ENCODE data around the gene PGM5.

- TF ChIP-seq POLR2AphosphoS5 (IDR thresholded peaks at IDR 0.05; ENCODE audit: low read depth, low read length), result no peak
- no peak for TF ChIP-seq REST (IDR thresholded peaks at IDR 0.05; ENCODE audit: insufficient read depth in 1 of 2, low read depth in 2 of 2, low read length in 2 of 2)
- TF ChIP-seq TAF1 (IDR thresholded peaks at IDR 0.05; ENCODE audit: borderline replicate concordance, insufficient read depth, low read length), result no peak
- no peak for TF ChIP-seq SIN3A (IDR thresholded peaks at IDR 0.05; ENCODE audit: borderline replicate concordance, insufficient read depth, low read length)
Measured at GRCh38 chr9:68488126-68488525, 131.7 kb downstream of the PGM5 start.

All from PFSK-1 (cell line).